HepG2 (cell line): ENCODE data around the gene OGFOD3.

Experiments
- ELF1 ChIP-seq: sonication (generic); formaldehyde crosslinking; IDR thresholded peaks from 2 replicates; pipeline ENCODE4 v1.4.0; 2020; ENCODE audit warnings: missing genetic modification reagents
- EP300 ChIP-seq, 3 experiments: sonication (generic) in 1 of 3; formaldehyde crosslinking in 1 of 3; IDR thresholded peaks; 2 replicates each; pipeline versions ENCODE4 v1.5.1 to v1.6.1; 2011 to 2020; ENCODE audit warnings: low read depth in 2 of 3, low read length in 2 of 3, borderline replicate concordance in 1 of 3, improper control_type of control experiment in 1 of 3, mild to moderate bottlenecking in 1 of 3, missing genetic modification reagents in 1 of 3, moderate library complexity in 1 of 3
- KDM5A ChIP-seq: fragments of 200-600 bp; sonication (generic); IDR thresholded peaks from 2 replicates; pipeline ENCODE4 v1.7.0; 2018; ENCODE audit warnings: antibody characterized with exemption, mild to moderate bottlenecking, low read length, borderline replicate concordance
- MAFG ChIP-seq: sonication (generic); formaldehyde crosslinking; IDR thresholded peaks from 2 replicates; pipeline ENCODE4 v1.5.1; 2020; ENCODE audit warnings: mild to moderate bottlenecking, missing genetic modification reagents
- POLR2A ChIP-seq, 2 experiments: IDR thresholded peaks; 2 replicates each; pipeline ENCODE4 v1.6.1; 2011; ENCODE audit warnings: low read depth in 2 of 2, low read length in 2 of 2, mild to moderate bottlenecking in 1 of 2, moderate library complexity in 1 of 2; ENCODE audit not compliant: insufficient read depth in 1 of 2
- SALL1 ChIP-seq: sonication (generic); formaldehyde crosslinking; IDR thresholded peaks from 2 replicates; pipeline ENCODE4 v1.8.0; 2022; ENCODE audit warnings: mild to moderate bottlenecking, missing genetic modification reagents
- SRF ChIP-seq: IDR thresholded peaks from 2 replicates; pipeline ENCODE4 v1.6.1; 2011; ENCODE audit warnings: mild to moderate bottlenecking, low read depth, low read length, moderate library complexity
- TAF1 ChIP-seq: sonication (generic); formaldehyde crosslinking; IDR thresholded peaks from 2 replicates; pipeline ENCODE4 v1.4.0; 2020; ENCODE audit warnings: missing genetic modification reagents
- TBP ChIP-seq: sonication (generic); formaldehyde crosslinking; IDR thresholded peaks from 2 replicates; pipeline ENCODE4 v1.5.0; 2020; ENCODE audit warnings: missing genetic modification reagents
- ZBTB21 ChIP-seq: sonication (generic); formaldehyde crosslinking; IDR thresholded peaks from 2 replicates; pipeline ENCODE4 v1.4.0; 2020; ENCODE audit warnings: missing genetic modification reagents
- ZSCAN31 ChIP-seq: sonication (generic); formaldehyde crosslinking; IDR thresholded peaks from 2 replicates; pipeline ENCODE4 v1.5.0; 2020; ENCODE audit warnings: low read depth, mild to moderate bottlenecking, missing genetic modification reagents
- TF ChIP-seq, protein P1 (sequence below): sonication (generic); formaldehyde crosslinking; IDR thresholded peaks from 2 replicates; pipeline ENCODE4 v1.5.0; 2020; ENCODE audit warnings: mild to moderate bottlenecking, missing genetic modification reagents, moderate library complexity
- TF ChIP-seq, protein P2 (sequence below): sonication (generic); formaldehyde crosslinking; IDR thresholded peaks from 2 replicates; pipeline ENCODE4 v1.5.0; 2020; ENCODE audit warnings: missing genetic modification reagents

DNA sequence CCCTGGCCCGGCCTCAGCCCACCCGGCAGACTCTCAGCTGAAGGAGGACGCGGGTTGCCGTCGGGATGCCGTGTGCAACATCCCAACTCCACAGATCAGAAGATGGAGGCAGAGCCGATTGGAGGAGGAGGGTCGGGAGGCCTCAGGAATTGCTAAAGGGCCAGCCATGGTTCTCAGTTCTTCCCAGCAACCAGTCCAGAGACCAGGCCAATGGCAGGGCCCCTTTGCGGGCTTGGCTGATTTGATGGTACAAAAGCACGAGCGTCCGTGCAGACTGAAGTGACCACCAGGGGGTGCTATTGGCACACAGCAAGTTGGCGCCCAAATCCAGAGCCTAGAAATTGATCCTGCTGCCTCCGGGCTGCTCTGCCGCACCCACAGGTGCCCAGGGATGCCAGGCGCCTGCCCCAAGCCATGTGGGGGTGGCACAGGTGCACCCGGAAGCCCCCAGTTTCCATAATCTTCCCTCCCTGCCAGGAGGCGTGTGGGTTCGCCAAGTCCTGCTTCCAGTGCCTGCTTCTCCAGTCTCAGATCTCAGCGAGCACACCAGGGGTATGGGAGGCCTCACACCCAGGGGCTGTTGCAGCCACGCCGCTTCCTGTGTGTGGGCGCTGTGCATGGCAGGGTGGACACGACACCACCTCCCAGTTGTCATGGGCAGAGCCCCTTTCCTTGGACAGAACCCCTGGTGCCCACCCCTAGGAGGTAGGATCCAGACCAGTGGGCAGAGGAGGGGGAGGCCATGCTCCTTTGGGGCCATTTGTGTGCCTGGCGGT lies 66.5 kb downstream of the OGFOD3 start:
- TF ChIP-seq SALL1 (CRISPR knock-in tag) = peak; percentile 88
- no peak for TF ChIP-seq POLR2A (IDR thresholded peaks at IDR 0.05; ENCODE audit: insufficient read depth in 1 of 2, low read depth in 2 of 2, low read length in 2 of 2)
- TF ChIP-seq, protein P1, sequence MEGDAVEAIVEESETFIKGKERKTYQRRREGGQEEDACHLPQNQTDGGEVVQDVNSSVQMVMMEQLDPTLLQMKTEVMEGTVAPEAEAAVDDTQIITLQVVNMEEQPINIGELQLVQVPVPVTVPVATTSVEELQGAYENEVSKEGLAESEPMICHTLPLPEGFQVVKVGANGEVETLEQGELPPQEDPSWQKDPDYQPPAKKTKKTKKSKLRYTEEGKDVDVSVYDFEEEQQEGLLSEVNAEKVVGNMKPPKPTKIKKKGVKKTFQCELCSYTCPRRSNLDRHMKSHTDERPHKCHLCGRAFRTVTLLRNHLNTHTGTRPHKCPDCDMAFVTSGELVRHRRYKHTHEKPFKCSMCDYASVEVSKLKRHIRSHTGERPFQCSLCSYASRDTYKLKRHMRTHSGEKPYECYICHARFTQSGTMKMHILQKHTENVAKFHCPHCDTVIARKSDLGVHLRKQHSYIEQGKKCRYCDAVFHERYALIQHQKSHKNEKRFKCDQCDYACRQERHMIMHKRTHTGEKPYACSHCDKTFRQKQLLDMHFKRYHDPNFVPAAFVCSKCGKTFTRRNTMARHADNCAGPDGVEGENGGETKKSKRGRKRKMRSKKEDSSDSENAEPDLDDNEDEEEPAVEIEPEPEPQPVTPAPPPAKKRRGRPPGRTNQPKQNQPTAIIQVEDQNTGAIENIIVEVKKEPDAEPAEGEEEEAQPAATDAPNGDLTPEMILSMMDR (CRISPR knock-in tag) = peak; percentile 99
- TF ChIP-seq TAF1 (CRISPR knock-in tag) = peak; percentile 22; the same call in 1 of the 2 replicates
- no peak for TF ChIP-seq TBP
- TF ChIP-seq ZSCAN31 (CRISPR knock-in tag) = no peak
- TF ChIP-seq KDM5A = no peak
- 0 out of 4 replicates have a peak, but pooled peaks have one; percentile 12 to 28 for TF ChIP-seq EP300 (IDR thresholded peaks at IDR 0.05; ENCODE audit: low read depth in 2 of 2, low read length in 2 of 2)
- TF ChIP-seq EP300 (CRISPR knock-in tag; IDR thresholded peaks at IDR 0.05; ENCODE audit: borderline replicate concordance) = no peak; the same call in 1 of the 2 replicates
- no peak for TF ChIP-seq SRF
- TF ChIP-seq ELF1 (CRISPR knock-in tag) = no peak
- TF ChIP-seq, protein P2, sequence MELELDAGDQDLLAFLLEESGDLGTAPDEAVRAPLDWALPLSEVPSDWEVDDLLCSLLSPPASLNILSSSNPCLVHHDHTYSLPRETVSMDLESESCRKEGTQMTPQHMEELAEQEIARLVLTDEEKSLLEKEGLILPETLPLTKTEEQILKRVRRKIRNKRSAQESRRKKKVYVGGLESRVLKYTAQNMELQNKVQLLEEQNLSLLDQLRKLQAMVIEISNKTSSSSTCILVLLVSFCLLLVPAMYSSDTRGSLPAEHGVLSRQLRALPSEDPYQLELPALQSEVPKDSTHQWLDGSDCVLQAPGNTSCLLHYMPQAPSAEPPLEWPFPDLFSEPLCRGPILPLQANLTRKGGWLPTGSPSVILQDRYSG (CRISPR knock-in tag) = no peak
- no peak for TF ChIP-seq ZBTB21 (CRISPR knock-in tag)
- no peak for TF ChIP-seq MAFG (CRISPR knock-in tag)
